Astrocyte (in vitro differentiated cells and primary cell): ENCODE measurements around the gene GALNT7. TPM values are rescaled to one million over a fixed set of nuclear protein-coding genes. Genes with fewer than 3 reads are reported as not detected.

Experiments
- DNase-seq: peaks from one replicate; pipeline ENCODE4 v3.0.0-alpha.2; 2010; ENCODE audit warnings: low read depth
- FAIRE-seq: peaks from 2 replicates; lab custom pipeline; 2011; peaks lifted over from hg19 to GRCh38; lab: Jason Lieb, UNC
- H2AFZ ChIP-seq: 2 replicates; pipeline ENCODE4 v1.6.0; 2012; ENCODE audit warnings: low read depth, low read length, inconsistent platforms
- H3K27ac ChIP-seq: 2 replicates; pipeline ENCODE4 v1.5.1; 2011; ENCODE audit warnings: low read depth, low read length, inconsistent platforms
- H3K27me3 ChIP-seq: 2 replicates; pipeline ENCODE4 v1.6.0; 2011; ENCODE audit warnings: low read length, inconsistent platforms; ENCODE audit not compliant: insufficient read depth
- H3K36me3 ChIP-seq: 2 replicates; pipeline ENCODE4 v1.5.1; 2011; ENCODE audit warnings: low read length, inconsistent platforms; ENCODE audit not compliant: insufficient read depth
- H3K4me1 ChIP-seq: 2 replicates; pipeline ENCODE4 v1.5.1; 2011; ENCODE audit warnings: low read length, inconsistent platforms; ENCODE audit not compliant: insufficient read depth
- H3K4me2 ChIP-seq: 2 replicates; pipeline ENCODE4 v1.6.0; 2012; ENCODE audit warnings: low read length, inconsistent platforms
- H3K4me3 ChIP-seq: 2 replicates; pipeline ENCODE4 v1.5.1; 2011; ENCODE audit warnings: low read depth, mild to moderate bottlenecking, low read length, inconsistent platforms; ENCODE audit not compliant: insufficient read depth
- H3K79me2 ChIP-seq: 2 replicates; pipeline ENCODE4 v1.6.0; 2012; ENCODE audit warnings: mild to moderate bottlenecking, low read length, inconsistent platforms; ENCODE audit not compliant: insufficient read depth
- H3K9ac ChIP-seq: 2 replicates; pipeline ENCODE4 v1.6.0; 2012; ENCODE audit warnings: mild to moderate bottlenecking, low read length, inconsistent platforms
- H3K9me3 ChIP-seq: 2 replicates; pipeline ENCODE4 v1.5.1; 2012; ENCODE audit warnings: low read depth, mild to moderate bottlenecking, low read length, inconsistent platforms; ENCODE audit not compliant: insufficient read depth
- H4K20me1 ChIP-seq: 2 replicates; pipeline ENCODE4 v1.6.0; 2012; ENCODE audit warnings: low read length, inconsistent platforms; ENCODE audit not compliant: insufficient read depth
- H3K27ac Mint-ChIP-seq: one replicate; pipeline ENCODE4 v1.8.0; 2021; ENCODE audit warnings: mild to moderate bottlenecking, mixed read lengths; ENCODE audit not compliant: unreplicated experiment
- H3K27me3 Mint-ChIP-seq: one replicate; pipeline ENCODE4 v1.8.0; 2021; ENCODE audit warnings: low read depth, mixed read lengths; ENCODE audit not compliant: unreplicated experiment
- H3K36me3 Mint-ChIP-seq: one replicate; pipeline ENCODE4 v1.8.0; 2021; ENCODE audit warnings: low read depth, mixed read lengths; ENCODE audit not compliant: unreplicated experiment
- H3K4me1 Mint-ChIP-seq: one replicate; pipeline ENCODE4 v1.8.0; 2021; ENCODE audit warnings: low read depth, mixed read lengths; ENCODE audit not compliant: unreplicated experiment
- H3K4me3 Mint-ChIP-seq: one replicate; pipeline ENCODE4 v1.8.0; 2021; ENCODE audit warnings: mild to moderate bottlenecking, moderate library complexity, mixed read lengths; ENCODE audit not compliant: unreplicated experiment
- H3K9me3 Mint-ChIP-seq: one replicate; pipeline ENCODE4 v1.8.0; 2021; ENCODE audit warnings: mild to moderate bottlenecking, mixed read lengths; ENCODE audit not compliant: unreplicated experiment
- EZH2 ChIP-seq: IDR thresholded peaks from 2 replicates; pipeline ENCODE4 v1.6.1; 2012; ENCODE audit warnings: mild to moderate bottlenecking, low read length, inconsistent platforms; ENCODE audit not compliant: insufficient read depth
- total RNA-seq: library from RNA; stranded (reverse); gene quantifications from 2 replicates; pipeline ENCODE4 v1.2.1, GENCODE V29; 2021
- TF ChIP-seq, protein P1 (sequence below): IDR thresholded peaks from 2 replicates; pipeline ENCODE4 v1.5.1; 2011; ENCODE audit warnings: low read depth, mild to moderate bottlenecking, inconsistent platforms, low read length, moderate library complexity; ENCODE audit not compliant: insufficient read depth

Gene GALNT7
- total RNA-seq, 1 donor from 2014 or later: 97.6 TPM

DNA sequence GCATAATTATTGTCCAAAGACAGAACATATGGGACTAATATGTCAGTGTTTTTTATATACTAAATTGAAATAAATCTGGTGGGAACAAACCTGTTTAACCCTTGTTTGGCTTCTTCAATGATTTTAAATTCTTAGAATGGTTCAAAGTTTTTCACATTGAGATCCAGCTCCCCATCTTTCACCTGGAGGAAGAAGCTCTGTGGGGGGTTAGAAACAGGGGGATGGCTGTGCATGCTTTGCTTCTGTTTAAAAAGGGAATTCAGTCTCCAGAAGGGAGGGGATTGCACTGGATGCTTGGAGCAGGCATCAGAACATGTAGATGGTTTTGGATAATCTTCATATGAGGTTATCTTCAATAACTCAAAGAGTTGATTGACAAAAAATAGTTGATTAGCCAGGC is 72.1 kb downstream of the GALNT7 start:
- H3K9me3 Mint-ChIP-seq: no peaks in the 10 kb centered on the region
- peaks cover 5% of the 10 kb centered on the region for H4K20me1 ChIP-seq
- no peaks in the 10 kb centered on the region for H3K27me3 Mint-ChIP-seq
- H2AFZ ChIP-seq: no peak overlapping the region
- peaks cover 2% of the 10 kb centered on the region for H3K36me3 Mint-ChIP-seq
- no peak for TF ChIP-seq EZH2
- TF ChIP-seq, protein P1, sequence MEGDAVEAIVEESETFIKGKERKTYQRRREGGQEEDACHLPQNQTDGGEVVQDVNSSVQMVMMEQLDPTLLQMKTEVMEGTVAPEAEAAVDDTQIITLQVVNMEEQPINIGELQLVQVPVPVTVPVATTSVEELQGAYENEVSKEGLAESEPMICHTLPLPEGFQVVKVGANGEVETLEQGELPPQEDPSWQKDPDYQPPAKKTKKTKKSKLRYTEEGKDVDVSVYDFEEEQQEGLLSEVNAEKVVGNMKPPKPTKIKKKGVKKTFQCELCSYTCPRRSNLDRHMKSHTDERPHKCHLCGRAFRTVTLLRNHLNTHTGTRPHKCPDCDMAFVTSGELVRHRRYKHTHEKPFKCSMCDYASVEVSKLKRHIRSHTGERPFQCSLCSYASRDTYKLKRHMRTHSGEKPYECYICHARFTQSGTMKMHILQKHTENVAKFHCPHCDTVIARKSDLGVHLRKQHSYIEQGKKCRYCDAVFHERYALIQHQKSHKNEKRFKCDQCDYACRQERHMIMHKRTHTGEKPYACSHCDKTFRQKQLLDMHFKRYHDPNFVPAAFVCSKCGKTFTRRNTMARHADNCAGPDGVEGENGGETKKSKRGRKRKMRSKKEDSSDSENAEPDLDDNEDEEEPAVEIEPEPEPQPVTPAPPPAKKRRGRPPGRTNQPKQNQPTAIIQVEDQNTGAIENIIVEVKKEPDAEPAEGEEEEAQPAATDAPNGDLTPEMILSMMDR: no peak
- H3K9ac ChIP-seq: no peak overlapping the region
- no peak overlapping the region for H3K27ac ChIP-seq
- H3K36me3 ChIP-seq: no peaks in the 10 kb centered on the region
- H3K4me2 ChIP-seq: no peak overlapping the region
- H3K79me2 ChIP-seq: peaks cover 12% of the 10 kb centered on the region
- FAIRE-seq (no peak), DNase-seq (no peak)
- no peak overlapping the region for H3K4me3 Mint-ChIP-seq
- H3K9me3 ChIP-seq: no peaks in the 10 kb centered on the region
- H3K4me3 ChIP-seq: no peak overlapping the region
- H3K27ac Mint-ChIP-seq: no peak overlapping the region
- H3K27me3 ChIP-seq: no peaks in the 10 kb centered on the region
- peaks cover 44% of the 10 kb centered on the region for H3K4me1 Mint-ChIP-seq
- peaks cover 15% of the 10 kb centered on the region for H3K4me1 ChIP-seq

DNA sequence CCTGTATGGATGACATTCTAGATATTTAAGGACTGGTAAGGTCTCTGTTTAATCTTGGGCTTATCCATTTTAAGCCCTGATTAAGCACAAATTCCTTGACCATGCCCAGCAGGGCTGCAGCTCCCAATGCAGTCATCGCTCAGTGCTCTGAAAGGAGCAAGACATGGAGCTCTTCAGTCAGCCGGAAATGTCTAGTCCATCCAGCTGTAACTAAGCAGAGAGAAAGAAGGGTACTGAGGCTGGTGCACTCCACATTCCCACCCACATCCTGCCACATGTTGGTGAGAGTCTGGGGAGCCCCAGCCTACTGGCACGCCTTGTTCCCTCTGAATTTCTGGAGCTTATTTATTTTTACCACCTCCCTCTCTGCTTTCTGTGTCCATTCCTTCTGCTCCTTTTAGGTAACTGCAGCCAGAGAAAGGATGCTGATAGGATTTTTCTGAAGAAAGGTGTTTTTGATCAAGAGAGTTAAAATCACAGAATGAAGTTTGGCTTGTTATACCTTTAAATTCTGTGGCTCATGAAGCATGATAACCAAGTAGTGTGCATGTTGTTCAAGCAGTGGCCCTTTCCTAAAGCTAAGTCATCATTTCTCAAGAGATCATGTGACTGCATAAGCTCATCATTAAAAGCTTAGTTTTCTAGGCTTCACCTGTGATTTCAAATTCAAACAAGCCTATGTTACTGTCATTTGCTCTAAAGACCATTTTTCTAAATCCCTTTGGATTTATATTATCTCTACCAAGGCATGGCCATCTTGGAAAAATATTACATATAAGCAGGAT is 74.0 kb downstream of the GALNT7 start:
- Histone ChIP-seq H3K9ac (no peak overlapping the region), H2AFZ (no peak overlapping the region), H3K4me3 (no peak overlapping the region), H4K20me1 (peaks cover 5% of the 10 kb centered on the region), H3K4me1 (peaks cover 15% of the 10 kb centered on the region), H3K79me2 (peaks cover 8% of the 10 kb centered on the region), H3K4me2 (peak overlapping the region; percentile 32), H3K27ac (no peak overlapping the region), H3K9me3 (no peaks in the 10 kb centered on the region), H3K36me3 (no peaks in the 10 kb centered on the region), H3K27me3 (no peaks in the 10 kb centered on the region)
- Mint-ChIP-seq H3K9me3 (no peaks in the 10 kb centered on the region), H3K4me3 (no peak overlapping the region), H3K4me1 (peaks cover 27% of the 10 kb centered on the region), H3K27me3 (no peaks in the 10 kb centered on the region), H3K36me3 (peaks cover under 1% of the 10 kb centered on the region), H3K27ac (peak overlapping the region; percentile 89)
- TF ChIP-seq, protein P1: no peak
- no peak for TF ChIP-seq EZH2
- no peak for DNase-seq
- no peak for FAIRE-seq

DNA sequence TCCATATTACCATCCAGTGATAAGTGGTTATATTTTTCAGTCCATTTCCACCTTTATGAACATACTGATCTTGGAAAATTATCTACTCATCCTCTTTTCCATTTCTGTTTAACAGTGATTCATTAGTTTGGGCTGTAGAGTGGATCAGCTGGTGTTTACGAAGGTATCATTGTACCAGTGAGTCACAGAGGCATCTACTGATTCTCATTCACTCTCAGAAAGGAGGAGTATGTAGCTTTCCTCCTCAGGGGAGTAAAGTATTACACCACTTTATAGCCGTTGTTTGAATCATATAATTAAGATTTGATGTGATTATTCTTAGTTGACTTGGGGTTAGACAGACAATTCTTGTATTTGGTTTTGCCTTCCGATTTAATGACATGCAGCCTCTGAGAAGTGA is 74.7 kb downstream of the GALNT7 start:
- DNase-seq (peak; percentile 80), FAIRE-seq (peak; percentile 73)
- Histone ChIP-seq H3K4me2 (peak overlapping the region; percentile 32), H3K79me2 (peaks cover 4% of the 10 kb centered on the region), H3K36me3 (no peaks in the 10 kb centered on the region), H3K4me3 (no peak overlapping the region), H3K27ac (no peak overlapping the region), H3K4me1 (peaks cover 15% of the 10 kb centered on the region), H3K27me3 (no peaks in the 10 kb centered on the region), H2AFZ (no peak overlapping the region), H3K9ac (no peak overlapping the region), H4K20me1 (peaks cover 5% of the 10 kb centered on the region), H3K9me3 (no peaks in the 10 kb centered on the region)
- Mint-ChIP-seq H3K27ac (peak overlapping the region; percentile 89), H3K4me3 (no peak overlapping the region), H3K4me1 (peaks cover 27% of the 10 kb centered on the region), H3K9me3 (no peaks in the 10 kb centered on the region), H3K36me3 (peaks cover 5% of the 10 kb centered on the region), H3K27me3 (no peaks in the 10 kb centered on the region)
- TF ChIP-seq EZH2: no peak
- TF ChIP-seq, protein P1: no peak
